T-helper 17 cell (primary cell): ENCODE measurements around the gene GABBR2. TPM values are rescaled to one million over a fixed set of nuclear protein-coding genes. Genes with fewer than 3 reads are reported as not detected.

Experiments
- ATAC-seq: fragments of 150-1000 bp; cut with Tn5 transposase; 2 replicates; pipeline ENCODE4 v1.10.0; 2021; ENCODE audit warnings: mild to moderate bottlenecking, moderate library complexity
- DNase-seq, 3 donors: peaks; one replicate each; pipeline versions ENCODE4 v3.0.0 to v3.0.0-alpha.2; 2020 to 2021
- H3K9me3 ChIP-seq: one replicate; pipeline ENCODE4 v1.7.0; 2013; ENCODE audit warnings: low read length, mild to moderate bottlenecking; ENCODE audit not compliant: control insufficient read depth, poor library complexity, severe bottlenecking
- H3K27ac Mint-ChIP-seq: one replicate; pipeline ENCODE4 v1.8.0; 2022; ENCODE audit warnings: mild to moderate bottlenecking, moderate library complexity, mixed read lengths
- H3K27me3 Mint-ChIP-seq: one replicate; pipeline ENCODE4 v1.8.0; 2022; ENCODE audit warnings: mixed read lengths
- H3K36me3 Mint-ChIP-seq: one replicate; pipeline ENCODE4 v1.8.0; 2022; ENCODE audit warnings: low read depth, mixed read lengths
- H3K4me1 Mint-ChIP-seq: one replicate; pipeline ENCODE4 v1.8.0; 2022; ENCODE audit warnings: mild to moderate bottlenecking, mixed read lengths
- H3K4me3 Mint-ChIP-seq: one replicate; pipeline ENCODE4 v1.8.0; 2022; ENCODE audit warnings: mild to moderate bottlenecking, moderate library complexity, mixed read lengths
- total RNA-seq, 4 donors: library from RNA in 2 of 4; stranded (reverse) in 2 of 4; gene quantifications; one replicate each; pipeline ENCODE4 v1.2.3 and lab custom pipeline; 2022 to 2026

GABBR2 gene
- total RNA-seq, 2 donors from 2014 or later, result not detected

DNA sequence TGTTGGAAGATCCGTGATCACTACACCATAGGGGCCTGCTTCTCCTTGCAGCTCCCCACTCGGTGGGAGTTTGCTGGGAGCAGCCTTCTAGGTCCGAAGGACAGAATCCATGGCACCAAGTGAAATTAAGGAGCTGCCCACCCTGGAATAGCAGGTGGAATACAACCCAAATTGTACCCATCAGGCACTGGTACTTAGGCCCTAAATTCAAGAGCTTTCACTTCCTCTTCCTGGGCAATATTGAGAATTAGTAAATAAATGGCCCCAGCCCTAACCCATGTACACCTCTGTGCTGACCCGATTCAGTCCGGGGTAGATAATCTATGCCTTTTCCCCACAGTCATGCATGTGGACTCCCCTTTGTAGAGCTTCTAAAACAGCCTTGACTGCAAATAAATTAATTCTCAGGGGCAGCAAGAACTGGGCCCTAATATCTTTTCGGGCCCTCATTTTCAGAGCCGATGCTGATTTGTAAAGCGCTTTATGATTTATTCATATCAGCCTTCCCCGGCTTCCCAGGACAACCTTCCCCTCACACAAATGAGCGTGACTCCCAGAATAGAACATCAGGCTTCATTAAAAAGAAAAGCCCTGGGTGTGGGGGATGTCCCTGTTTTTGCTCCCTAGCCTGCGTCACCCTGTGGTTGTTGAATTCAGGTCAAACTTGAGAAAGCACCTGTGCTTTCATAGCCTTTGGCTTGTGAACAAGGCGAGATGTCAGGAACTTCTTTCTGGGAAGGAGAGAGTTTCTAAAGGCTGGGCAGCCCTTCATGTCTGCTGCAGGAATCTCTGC, 327.2 kb downstream of the GABBR2 start:
- Mint-ChIP-seq H3K36me3 (no peaks in the 10 kb centered on the region), H3K27me3 (no peaks in the 10 kb centered on the region), H3K27ac (no peak overlapping the region), H3K4me3 (no peak overlapping the region), H3K4me1 (no peaks in the 10 kb centered on the region)
- DNase-seq (no peak), ATAC-seq (no peak)
- H3K9me3 ChIP-seq, result no peaks in the 10 kb centered on the region

- H3K4me3 Mint-ChIP-seq, result no peak overlapping the region
- DNase-seq (no peak), ATAC-seq (no peak)
- H3K27ac Mint-ChIP-seq, result no peak overlapping the region
- no peaks in the 10 kb centered on the region for H3K9me3 ChIP-seq
- H3K4me1 Mint-ChIP-seq, result peaks cover under 1% of the 10 kb centered on the region
- peaks cover 3% of the 10 kb centered on the region for H3K27me3 Mint-ChIP-seq
- H3K36me3 Mint-ChIP-seq, result peaks cover under 1% of the 10 kb centered on the region
These were observed 328.6 kb downstream of the GABBR2 start for GRCh38 chr9:98380065-98380681.

DNA sequence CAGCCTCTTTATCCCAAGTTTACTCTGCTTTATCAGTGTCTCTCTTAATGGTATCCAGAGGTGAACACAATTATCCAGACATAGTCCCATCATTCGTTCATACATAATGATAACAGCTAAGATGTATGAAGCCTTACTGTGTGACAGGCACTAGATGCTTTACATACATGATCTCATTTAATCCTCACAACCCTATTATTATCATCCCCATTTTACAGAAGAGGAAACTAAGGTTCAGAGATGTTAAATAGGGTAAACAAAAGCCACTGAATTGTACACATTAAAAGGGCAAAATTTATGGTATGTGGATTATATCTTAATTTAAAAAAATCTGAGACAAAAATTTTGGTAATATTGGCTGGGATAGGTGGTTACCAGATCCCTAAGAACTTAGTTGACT, 329.2 kb downstream of the GABBR2 start:
- Mint-ChIP-seq H3K27me3 (peaks cover 9% of the 10 kb centered on the region), H3K36me3 (peaks cover 3% of the 10 kb centered on the region), H3K27ac (no peak overlapping the region), H3K4me1 (peaks cover 3% of the 10 kb centered on the region), H3K4me3 (no peak overlapping the region)
- DNase-seq (no peak), ATAC-seq (no peak)
- no peaks in the 10 kb centered on the region for H3K9me3 ChIP-seq

DNA sequence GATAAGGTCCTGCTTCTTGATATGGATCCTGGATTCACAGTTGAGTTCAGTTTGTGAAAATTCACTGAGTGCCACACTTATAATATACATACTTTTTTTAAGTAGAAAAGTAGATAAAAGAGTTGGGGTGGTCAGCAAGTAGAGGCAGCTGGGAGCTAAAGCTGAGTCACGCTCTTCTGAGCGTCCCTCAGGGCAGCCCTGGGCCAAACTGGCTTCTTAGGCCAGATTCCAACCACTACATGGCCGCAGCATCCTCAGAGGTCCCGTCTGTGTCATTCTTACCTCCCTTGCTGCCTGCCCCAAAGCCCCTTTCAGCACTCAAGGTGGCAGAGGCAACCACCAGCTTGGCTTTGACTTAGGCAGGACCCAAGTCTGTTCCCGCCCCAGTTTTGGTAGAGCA, 329.9 kb downstream of the GABBR2 start:
- no peaks in the 10 kb centered on the region for H3K9me3 ChIP-seq
- Mint-ChIP-seq H3K36me3 (peaks cover 3% of the 10 kb centered on the region), H3K27me3 (peaks cover 13% of the 10 kb centered on the region), H3K27ac (no peak overlapping the region), H3K4me1 (peaks cover 3% of the 10 kb centered on the region), H3K4me3 (no peak overlapping the region)
- DNase-seq, result no peak
- ATAC-seq, result no peak

- peaks cover 3% of the 10 kb centered on the region for H3K36me3 Mint-ChIP-seq
- H3K9me3 ChIP-seq, result no peaks in the 10 kb centered on the region
- no peak overlapping the region for H3K27ac Mint-ChIP-seq
- H3K4me3 Mint-ChIP-seq, result no peak overlapping the region
- ATAC-seq (no peak), DNase-seq (no peak)
- peaks cover 3% of the 10 kb centered on the region for H3K4me1 Mint-ChIP-seq
- peaks cover 13% of the 10 kb centered on the region for H3K27me3 Mint-ChIP-seq
These were observed 330.4 kb downstream of the GABBR2 start for GRCh38 chr9:98378206-98378780.

DNA sequence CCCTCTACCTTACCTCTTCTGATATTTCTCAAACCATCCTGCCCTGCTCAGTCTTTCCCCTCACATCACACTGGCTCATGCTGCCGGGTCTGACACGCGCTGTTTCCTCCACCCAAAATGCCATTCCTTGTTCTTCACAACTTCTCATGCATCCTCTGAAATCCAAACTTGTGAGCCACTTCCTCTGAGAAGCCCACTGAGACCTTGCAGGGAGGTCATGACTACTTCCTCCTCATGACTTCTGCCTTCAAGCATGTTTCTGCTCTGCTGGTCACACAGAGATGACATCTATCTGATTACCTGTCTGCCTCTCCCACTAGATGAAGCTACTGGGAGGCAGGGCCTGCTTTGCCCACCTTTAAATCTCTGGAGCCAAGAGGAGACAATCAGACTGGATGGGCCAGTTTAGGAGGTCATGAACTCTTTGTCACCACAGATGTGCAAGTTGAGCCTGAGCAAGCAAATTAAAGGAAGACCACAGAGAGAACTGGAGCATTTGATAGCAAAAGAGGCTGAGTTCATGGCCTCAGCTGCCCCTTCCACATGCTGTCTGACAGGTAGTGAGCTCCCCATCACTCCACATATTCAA, 333.5 kb downstream of the GABBR2 start:
- peaks cover 3% of the 10 kb centered on the region for H3K36me3 Mint-ChIP-seq
- ATAC-seq (no peak), DNase-seq (no peak)
- no peaks in the 10 kb centered on the region for H3K9me3 ChIP-seq
- H3K4me1 Mint-ChIP-seq, result peaks cover 3% of the 10 kb centered on the region
- H3K27ac Mint-ChIP-seq, result no peak overlapping the region
- H3K4me3 Mint-ChIP-seq, result no peak overlapping the region
- peaks cover 13% of the 10 kb centered on the region for H3K27me3 Mint-ChIP-seq

DNA sequence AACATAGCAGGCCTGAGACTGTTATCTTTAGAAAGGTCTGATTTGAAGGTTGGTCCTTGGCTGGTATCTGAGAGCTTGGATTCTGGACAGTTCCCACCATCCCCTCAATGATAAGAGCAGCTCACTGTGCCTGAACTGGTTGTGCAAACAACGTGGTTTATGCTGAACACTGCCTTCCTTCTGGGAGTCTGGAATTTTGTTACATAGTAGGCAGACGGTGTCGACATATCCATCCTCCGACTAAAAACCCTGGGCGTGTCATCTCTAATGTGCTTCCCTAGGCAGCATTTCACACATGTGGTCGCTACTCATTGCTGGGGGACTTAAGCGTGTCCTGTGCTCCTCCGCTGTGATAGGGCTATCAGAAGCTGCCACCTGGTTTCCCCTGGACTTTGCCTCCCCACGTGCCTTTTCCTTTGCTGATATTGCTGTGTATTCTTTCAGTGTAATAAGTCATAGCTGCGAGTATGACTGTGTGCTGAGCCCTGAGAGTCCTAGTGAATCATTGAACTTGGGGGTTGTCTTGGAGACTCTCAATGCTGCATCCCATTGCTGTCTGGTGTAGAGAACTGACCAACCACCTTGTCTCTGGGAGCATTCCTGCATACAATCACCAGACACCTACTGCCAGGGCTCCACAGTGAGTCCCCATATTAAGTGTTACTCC, 334.2 kb downstream of the GABBR2 start:
- Mint-ChIP-seq H3K27ac (no peak overlapping the region), H3K4me1 (peaks cover 3% of the 10 kb centered on the region), H3K27me3 (peaks cover 18% of the 10 kb centered on the region), H3K4me3 (no peak overlapping the region), H3K36me3 (peaks cover 3% of the 10 kb centered on the region)
- ATAC-seq (no peak), DNase-seq (no peak)
- no peaks in the 10 kb centered on the region for H3K9me3 ChIP-seq

DNA sequence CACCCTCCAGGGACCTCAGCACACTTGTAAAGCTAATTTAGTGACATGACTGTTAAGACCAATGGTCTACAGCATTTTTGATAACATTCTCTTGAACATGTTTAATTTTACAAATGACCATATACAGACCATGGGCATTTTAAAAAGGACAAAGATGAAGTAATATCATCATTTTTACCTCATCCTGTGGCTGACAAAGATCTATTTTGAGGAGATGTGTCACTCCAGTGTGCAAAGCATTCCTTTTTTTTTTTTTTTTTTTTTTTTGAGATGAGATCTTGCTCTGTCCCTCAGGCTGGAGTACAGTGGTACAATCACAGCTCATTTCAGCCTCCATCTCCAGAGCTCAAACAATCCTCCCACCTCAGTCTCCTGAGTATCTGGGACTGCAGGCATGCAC, 335.1 kb downstream of the GABBR2 start:
- H3K27ac Mint-ChIP-seq, result no peak overlapping the region
- no peak overlapping the region for H3K4me3 Mint-ChIP-seq
- H3K9me3 ChIP-seq, result no peaks in the 10 kb centered on the region
- H3K4me1 Mint-ChIP-seq, result peaks cover 3% of the 10 kb centered on the region
- ATAC-seq (no peak), DNase-seq (no peak)
- peaks cover 3% of the 10 kb centered on the region for H3K36me3 Mint-ChIP-seq
- H3K27me3 Mint-ChIP-seq, result peaks cover 24% of the 10 kb centered on the region

DNA sequence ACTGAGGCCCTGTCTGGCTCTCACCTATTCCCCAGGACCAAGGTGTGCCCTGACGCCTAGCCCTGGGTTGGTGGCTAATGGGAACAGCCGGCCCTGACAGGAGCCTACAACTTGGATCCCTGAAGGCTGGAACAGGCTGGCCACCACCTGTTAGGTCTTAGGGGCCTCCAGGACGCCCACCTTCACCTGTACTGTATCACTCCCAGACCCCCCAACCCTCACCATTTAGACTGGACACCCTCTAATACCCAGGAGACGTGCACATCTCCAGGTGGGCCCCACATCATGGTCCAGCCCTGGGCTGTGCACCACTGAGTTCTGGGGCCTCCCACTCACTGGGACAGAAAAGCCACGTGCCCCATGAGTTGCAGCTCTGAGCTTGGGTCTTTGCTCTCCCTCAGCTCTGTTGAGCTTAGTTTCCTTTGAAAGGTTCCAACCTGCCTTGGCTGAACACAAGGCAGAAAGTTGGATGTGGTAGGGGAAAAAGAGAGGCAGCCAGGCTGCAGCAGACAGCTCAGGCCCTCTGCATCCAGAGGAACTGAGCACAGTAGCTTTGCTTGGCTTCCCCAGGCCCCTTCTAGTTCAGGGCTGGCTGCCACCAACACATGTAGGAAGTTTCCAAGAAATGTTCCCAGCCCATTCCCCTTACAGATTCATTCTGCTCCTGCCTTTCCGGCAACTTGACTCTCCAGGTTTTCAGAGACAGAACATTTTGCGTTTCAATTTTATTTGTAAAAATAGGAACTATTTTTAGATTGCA, 336.5 kb downstream of the GABBR2 start:
- H3K27ac Mint-ChIP-seq, result no peak overlapping the region
- peaks cover 3% of the 10 kb centered on the region for H3K4me1 Mint-ChIP-seq
- no peak for DNase-seq
- ATAC-seq, result no peak
- peaks cover 24% of the 10 kb centered on the region for H3K27me3 Mint-ChIP-seq
- H3K36me3 Mint-ChIP-seq, result peaks cover 3% of the 10 kb centered on the region
- no peak overlapping the region for H3K4me3 Mint-ChIP-seq
- H3K9me3 ChIP-seq, result no peaks in the 10 kb centered on the region

GRCh38 chr9:98370976-98371315, 337.8 kb downstream of the GABBR2 start:
- peaks cover 24% of the 10 kb centered on the region for H3K27me3 Mint-ChIP-seq
- H3K27ac Mint-ChIP-seq, result no peak overlapping the region
- no peak for DNase-seq
- peaks cover 3% of the 10 kb centered on the region for H3K36me3 Mint-ChIP-seq
- no peaks in the 10 kb centered on the region for H3K9me3 ChIP-seq
- no peak overlapping the region for H3K4me3 Mint-ChIP-seq
- ATAC-seq, result no peak
- H3K4me1 Mint-ChIP-seq, result peaks cover 3% of the 10 kb centered on the region

- DNase-seq (no peak), ATAC-seq (no peak)
- Mint-ChIP-seq H3K4me1 (peaks cover 3% of the 10 kb centered on the region), H3K4me3 (no peak overlapping the region), H3K36me3 (peaks cover 3% of the 10 kb centered on the region), H3K27ac (no peak overlapping the region), H3K27me3 (peaks cover 24% of the 10 kb centered on the region)
- H3K9me3 ChIP-seq, result peaks cover 5% of the 10 kb centered on the region
These were observed 338.3 kb downstream of the GABBR2 start for GRCh38 chr9:98370300-98370975.

- peaks cover 6% of the 10 kb centered on the region for H3K9me3 ChIP-seq
- H3K4me3 Mint-ChIP-seq, result no peak overlapping the region
- DNase-seq, result no peak
- no peaks in the 10 kb centered on the region for H3K36me3 Mint-ChIP-seq
- no peaks in the 10 kb centered on the region for H3K4me1 Mint-ChIP-seq
- no peak overlapping the region for H3K27ac Mint-ChIP-seq
- no peak for ATAC-seq
- peaks cover 19% of the 10 kb centered on the region for H3K27me3 Mint-ChIP-seq
These were observed 338.8 kb downstream of the GABBR2 start for GRCh38 chr9:98369896-98370295.
